Esophagus muscularis mucosa (tissue), 4 donors: ENCODE results near the gene C1orf94. TPM values are rescaled to one million over a fixed set of nuclear protein-coding genes. Genes with fewer than 3 reads are reported as not detected.

ENCODE experiments used
- DNase-seq: peaks from one replicate; pipeline ENCODE4 v3.0.0-alpha.2; 2017; ENCODE audit errors: extremely low spot score
- H3K27ac ChIP-seq, 4 donors: fragments of 200-600 bp; sonication (generic); replicated peaks in 1 of 4; 1 replicate in 3 of 4; 2 replicates in 1 of 4; pipeline ENCODE4 v1.5.1; 2016 to 2019; ENCODE audit warnings: mild to moderate bottlenecking in 1 of 4
- H3K27me3 ChIP-seq, 4 donors: fragments of 200-600 bp; sonication (generic); one replicate each; pipeline versions ENCODE4 v1.5.1 to v1.6.0; 2016 to 2019
- H3K36me3 ChIP-seq, 4 donors: fragments of 200-600 bp; sonication (generic); one replicate each; pipeline ENCODE4 v1.5.1; 2016 to 2019
- H3K4me1 ChIP-seq, 4 donors: fragments of 200-600 bp; sonication (generic); one replicate each; pipeline ENCODE4 v1.5.1; 2016 to 2019
- H3K4me3 ChIP-seq, 4 donors: fragments of 200-600 bp; sonication (generic); 1 replicate in 2 of 4; 2 replicates in 2 of 4; pipeline ENCODE4 v1.5.1; 2016 to 2019; ENCODE audit warnings: mild to moderate bottlenecking in 4 of 4, moderate library complexity in 1 of 4
- H3K9me3 ChIP-seq, 4 donors: fragments of 200-600 bp; sonication (generic); 1 replicate in 3 of 4; 2 replicates in 1 of 4; pipeline ENCODE4 v1.5.1; 2016 to 2019
- EP300 ChIP-seq: sonication (generic); formaldehyde crosslinking; IDR thresholded peaks from one replicate; pipeline ENCODE4 v1.6.1; 2017; ENCODE audit warnings: antibody characterized with exemption
- POLR2A ChIP-seq: fragments of 450-650 bp; IDR thresholded peaks from one replicate; pipeline ENCODE4 v1.6.1; 2017; ENCODE audit warnings: antibody characterized with exemption, moderate library complexity, mild to moderate bottlenecking, low read depth
- POLR2AphosphoS5 ChIP-seq, 2 donors: sonication (generic); formaldehyde crosslinking; IDR thresholded peaks; one replicate each; pipeline ENCODE4 v1.6.1; 2017; ENCODE audit warnings: antibody characterized with exemption in 2 of 2
- WGBS: methylation state at CpG from one replicate; pipeline ENCODE4 v1.1.5; 2018; 5-methylcytosine and 5-hydroxymethylcytosine counted together
- intact Hi-C: fragments of 100-400 bp; cut with DNase I; formaldehyde crosslinking; loops from one replicate; pipeline ENCODE4 v1.15.1; 2023
- total RNA-seq, 4 donors: library from RNA; depleted of rRNA; stranded (reverse); fragments of >200 nt; gene quantifications; one replicate each; pipeline versions ENCODE4 v1.1.0 to v1.2.1, GENCODE V29; 2016
- TF ChIP-seq, protein P1 (sequence below), 3 experiments: fragments of 200-600 bp in 2 of 3; fragments of 450-650 bp in 1 of 3; sonication (generic) in 2 of 3; IDR thresholded peaks; one replicate each; pipeline ENCODE4 v1.5.1; 2017 to 2019; ENCODE audit warnings: antibody characterized with exemption in 3 of 3, mild to moderate bottlenecking in 2 of 3, moderate library complexity in 1 of 3

The C1orf94 gene
- total RNA-seq, 4 donors from 2014 or later = 0.13 TPM; not detected in 3

DNA sequence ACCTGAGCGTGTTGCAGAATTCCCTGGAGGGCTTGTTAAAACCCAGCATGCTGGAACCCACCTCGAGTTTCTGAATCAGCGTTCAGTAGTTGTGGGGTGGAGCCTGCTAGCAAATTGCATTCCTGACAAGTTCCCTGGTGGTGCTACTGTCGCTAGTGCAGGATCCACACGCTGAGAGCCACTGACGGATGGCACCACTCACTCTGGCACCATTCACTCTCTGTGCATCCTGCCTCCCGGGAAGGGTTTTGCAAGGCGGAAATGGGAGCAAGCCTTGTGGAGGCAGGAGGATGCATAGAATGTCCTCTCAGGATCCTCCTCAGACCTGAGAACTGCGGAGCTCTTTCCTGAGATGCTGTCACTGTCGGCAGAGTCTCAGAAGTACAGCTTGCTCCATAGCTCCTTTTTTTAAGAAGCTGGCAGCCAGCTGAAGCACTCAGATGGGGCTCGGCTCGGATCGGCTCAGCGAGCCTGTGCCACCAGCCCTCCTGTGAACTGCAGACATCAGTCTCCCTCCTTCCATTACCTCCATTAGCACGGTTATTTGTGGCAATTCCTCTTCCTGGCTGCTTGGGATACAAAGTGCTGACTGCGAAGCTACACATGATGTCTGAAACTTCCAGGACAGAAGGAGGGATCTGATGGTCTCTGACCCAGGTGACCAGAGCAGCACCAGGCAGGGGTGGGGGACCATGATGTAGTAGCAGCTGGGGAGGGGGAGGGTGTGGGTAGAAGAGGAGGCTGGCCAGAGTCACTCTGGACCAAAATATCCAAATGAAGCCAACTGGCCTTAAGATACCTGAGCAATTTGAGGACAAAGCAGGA lies 89.6 kb downstream of the C1orf94 start:
- peak; percentile 75 for DNase-seq
- no peaks in the 10 kb centered on the region for H3K36me3 ChIP-seq
- no peak for TF ChIP-seq EP300
- TF ChIP-seq POLR2AphosphoS5 (IDR thresholded peaks at IDR 0.05) = no peak
- TF ChIP-seq POLR2A = no peak
- TF ChIP-seq, protein P1, sequence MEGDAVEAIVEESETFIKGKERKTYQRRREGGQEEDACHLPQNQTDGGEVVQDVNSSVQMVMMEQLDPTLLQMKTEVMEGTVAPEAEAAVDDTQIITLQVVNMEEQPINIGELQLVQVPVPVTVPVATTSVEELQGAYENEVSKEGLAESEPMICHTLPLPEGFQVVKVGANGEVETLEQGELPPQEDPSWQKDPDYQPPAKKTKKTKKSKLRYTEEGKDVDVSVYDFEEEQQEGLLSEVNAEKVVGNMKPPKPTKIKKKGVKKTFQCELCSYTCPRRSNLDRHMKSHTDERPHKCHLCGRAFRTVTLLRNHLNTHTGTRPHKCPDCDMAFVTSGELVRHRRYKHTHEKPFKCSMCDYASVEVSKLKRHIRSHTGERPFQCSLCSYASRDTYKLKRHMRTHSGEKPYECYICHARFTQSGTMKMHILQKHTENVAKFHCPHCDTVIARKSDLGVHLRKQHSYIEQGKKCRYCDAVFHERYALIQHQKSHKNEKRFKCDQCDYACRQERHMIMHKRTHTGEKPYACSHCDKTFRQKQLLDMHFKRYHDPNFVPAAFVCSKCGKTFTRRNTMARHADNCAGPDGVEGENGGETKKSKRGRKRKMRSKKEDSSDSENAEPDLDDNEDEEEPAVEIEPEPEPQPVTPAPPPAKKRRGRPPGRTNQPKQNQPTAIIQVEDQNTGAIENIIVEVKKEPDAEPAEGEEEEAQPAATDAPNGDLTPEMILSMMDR (IDR thresholded peaks at IDR 0.05) = no peak
- H3K9me3 ChIP-seq = no peaks in the 10 kb centered on the region
- no peaks in the 10 kb centered on the region for H3K4me1 ChIP-seq
- intact Hi-C loops = no loop called here
- no peak overlapping the region for H3K4me3 ChIP-seq
- peaks cover 0 to 51% (median 2%) of the 10 kb centered on the region in 4 donors for H3K27me3 ChIP-seq
- WGBS = 13% methylated on average over 11 of the region's 16 CpGs
- H3K27ac ChIP-seq = no peak overlapping the region

DNA sequence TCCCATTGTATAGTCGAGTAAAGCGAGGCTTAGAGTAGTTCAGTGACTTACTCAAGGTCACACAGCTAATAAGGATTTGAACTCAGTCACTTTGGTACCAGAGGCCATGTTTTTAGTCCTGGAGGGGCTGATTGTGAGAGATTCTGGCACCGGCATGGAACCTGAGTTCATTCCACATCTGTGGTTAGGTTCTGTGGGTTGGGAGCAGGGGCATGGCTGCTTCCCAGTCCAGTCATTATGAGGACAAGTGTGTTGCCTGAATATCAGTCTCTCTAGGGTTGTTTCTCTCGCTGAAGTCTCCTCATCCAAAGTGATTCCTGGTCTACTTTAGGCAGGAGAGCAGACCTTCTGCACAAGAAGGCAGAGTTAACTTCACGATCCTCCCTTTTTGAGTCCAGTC lies 90.6 kb downstream of the C1orf94 start:
- no peak overlapping the region for H3K27ac ChIP-seq
- 89% methylated on average over 5 of the region's 5 CpGs for WGBS
- no peaks in the 10 kb centered on the region for H3K9me3 ChIP-seq
- TF ChIP-seq EP300 (no peak), POLR2A (no peak), POLR2AphosphoS5 (IDR thresholded peaks at IDR 0.05) (no peak)
- TF ChIP-seq, protein P1 (IDR thresholded peaks at IDR 0.05) = no peak
- intact Hi-C loops = no loop called here
- H3K36me3 ChIP-seq = no peaks in the 10 kb centered on the region
- DNase-seq = peak; percentile 74
- H3K4me3 ChIP-seq = no peak overlapping the region
- no peaks in the 10 kb centered on the region for H3K4me1 ChIP-seq
- H3K27me3 ChIP-seq = peaks cover 0 to 44% (median 2%) of the 10 kb centered on the region in 4 donors

DNA sequence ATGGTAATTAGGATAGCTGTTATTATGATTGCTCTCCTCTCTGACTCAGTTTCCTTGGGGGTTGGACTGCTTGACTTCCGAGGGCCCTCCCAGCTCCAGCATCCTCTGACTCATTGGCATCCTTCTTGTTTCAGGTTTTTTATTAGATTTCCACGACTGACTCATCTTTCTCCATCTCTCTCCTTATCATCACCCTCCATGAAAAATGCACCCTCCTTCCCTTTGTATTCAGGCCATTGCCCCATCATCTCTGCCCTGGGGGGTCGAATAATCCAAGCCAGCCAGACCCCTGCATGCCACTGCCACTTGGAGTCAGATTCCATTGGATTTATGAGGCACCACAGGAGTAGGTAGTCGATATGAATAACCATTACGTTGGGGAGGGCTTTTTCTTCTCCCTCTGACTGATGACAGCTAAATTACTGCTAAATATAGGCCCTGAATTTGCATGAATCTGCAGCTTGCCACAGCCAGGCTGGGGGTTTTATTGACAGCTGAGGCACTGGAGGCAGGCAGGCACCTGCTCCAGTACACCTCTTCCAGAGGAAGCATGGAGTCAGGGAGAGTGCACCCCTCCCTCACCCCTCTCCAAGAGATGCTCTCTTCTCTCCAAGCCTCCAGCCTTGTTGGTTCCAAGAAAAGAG lies 91.7 kb downstream of the C1orf94 start:
- Histone ChIP-seq H3K9me3 (no peaks in the 10 kb centered on the region), H3K36me3 (no peaks in the 10 kb centered on the region), H3K4me3 (no peak overlapping the region), H3K27ac (no peak overlapping the region), H3K4me1 (no peaks in the 10 kb centered on the region), H3K27me3 (peaks cover 0 to 35% (median 2%) of the 10 kb centered on the region in 4 donors)
- DNase-seq = peak; percentile 62
- WGBS = 45% methylated on average over 4 of the region's 5 CpGs
- TF ChIP-seq, protein P1 (IDR thresholded peaks at IDR 0.05) = no peak
- TF ChIP-seq POLR2A (no peak), EP300 (no peak), POLR2AphosphoS5 (IDR thresholded peaks at IDR 0.05) (no peak)
- intact Hi-C loops = no loop called here

Other genes starting within 250 kb of the C1orf94 start
- gene CSMD2, start 11.7 kb upstream of the C1orf94 start, total RNA-seq = under 1 TPM; 0.26 to 0.75 (median 0.37) TPM